Adipocyte (in vitro differentiated cells): ENCODE data around the gene BMP8B.

ENCODE experiments used
- DNase-seq: peaks from one replicate; pipeline ENCODE4 v3.0.0-alpha.2; 2015; ENCODE audit warnings: low read depth
- H3K27me3 ChIP-seq: replicated peaks from 2 replicates; pipeline ENCODE4 v1.7.0; 2013; ENCODE audit warnings: mild to moderate bottlenecking, low read length, moderate library complexity; ENCODE audit not compliant: control insufficient read depth, insufficient read depth
- H3K36me3 ChIP-seq: 2 replicates; pipeline ENCODE4 v1.7.0; 2013; ENCODE audit warnings: low read length, mild to moderate bottlenecking, moderate library complexity; ENCODE audit not compliant: control insufficient read depth, insufficient read depth, severe bottlenecking
- H3K4me1 ChIP-seq: 2 replicates; pipeline ENCODE4 v1.7.0; 2013; ENCODE audit warnings: mild to moderate bottlenecking, low read length, moderate library complexity; ENCODE audit not compliant: control insufficient read depth, insufficient read depth
- H3K4me3 ChIP-seq: 2 replicates; pipeline ENCODE4 v1.7.0; 2013; ENCODE audit warnings: mild to moderate bottlenecking, low read length, moderate library complexity
- H3K9ac ChIP-seq: 2 replicates; pipeline ENCODE4 v1.7.0; 2013; ENCODE audit warnings: mild to moderate bottlenecking, low read length, moderate library complexity
- H3K9me3 ChIP-seq: 2 replicates; pipeline ENCODE4 v1.7.0; 2013; ENCODE audit warnings: mild to moderate bottlenecking, low read length, moderate library complexity; ENCODE audit not compliant: control insufficient read depth

The BMP8B gene

GRCh38 chr1:39762550-39763540 lies 25.8 kb downstream of the BMP8B start:
- H3K27me3 ChIP-seq: no peaks in the 10 kb centered on the region
- H3K4me3 ChIP-seq: no peak overlapping the region
- peaks cover 11% of the 10 kb centered on the region for H3K36me3 ChIP-seq
- no peak for DNase-seq
- no peaks in the 10 kb centered on the region for H3K9me3 ChIP-seq
- no peaks in the 10 kb centered on the region for H3K4me1 ChIP-seq
- H3K9ac ChIP-seq: no peak overlapping the region

DNA sequence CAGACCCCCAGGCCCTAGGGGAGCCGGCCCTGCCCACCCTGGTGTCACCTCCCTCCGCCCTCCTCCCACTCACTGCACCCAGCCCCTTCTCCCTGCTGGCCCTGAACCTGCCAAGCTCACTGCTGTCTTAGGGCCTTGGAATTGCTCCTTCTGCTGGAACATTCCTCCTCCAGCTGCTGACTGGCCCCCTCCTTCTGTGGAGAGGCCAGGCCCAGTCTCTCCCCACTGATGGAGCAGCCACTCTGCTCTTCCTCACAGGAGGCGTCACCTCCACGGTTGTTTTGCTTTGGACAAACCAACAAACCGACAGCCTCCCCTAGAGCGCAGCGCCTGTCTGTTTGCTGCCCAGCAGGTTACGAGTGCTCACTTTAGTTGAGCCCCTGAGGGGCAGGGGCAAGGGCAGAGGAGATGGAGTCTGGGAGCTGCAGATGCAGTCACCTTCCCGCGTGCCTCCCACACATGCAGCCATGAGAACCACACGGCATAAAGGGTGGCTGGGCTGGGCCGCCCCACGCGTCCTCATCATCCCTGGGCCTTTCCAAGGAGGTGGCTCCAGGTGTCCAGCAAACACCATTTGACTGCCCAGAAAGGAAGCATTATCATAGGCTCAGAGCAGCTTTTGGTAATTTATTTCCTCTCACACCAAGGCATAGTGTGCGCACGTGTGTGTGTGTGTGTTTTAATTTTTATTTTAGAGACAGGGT lies 27.0 kb downstream of the BMP8B start:
- no peak overlapping the region for H3K9ac ChIP-seq
- DNase-seq: no peak
- H3K9me3 ChIP-seq: no peaks in the 10 kb centered on the region
- peaks cover 22% of the 10 kb centered on the region for H3K36me3 ChIP-seq
- H3K4me1 ChIP-seq: no peaks in the 10 kb centered on the region
- no peaks in the 10 kb centered on the region for H3K27me3 ChIP-seq
- H3K4me3 ChIP-seq: no peak overlapping the region

- no peak overlapping the region for H3K4me3 ChIP-seq
- H3K9me3 ChIP-seq: no peaks in the 10 kb centered on the region
- no peak for DNase-seq
- H3K27me3 ChIP-seq: no peaks in the 10 kb centered on the region
- peaks cover 27% of the 10 kb centered on the region for H3K36me3 ChIP-seq
- H3K9ac ChIP-seq: no peak overlapping the region
- no peaks in the 10 kb centered on the region for H3K4me1 ChIP-seq
These were observed 27.6 kb downstream of the BMP8B start for GRCh38 chr1:39761016-39761415.

DNA sequence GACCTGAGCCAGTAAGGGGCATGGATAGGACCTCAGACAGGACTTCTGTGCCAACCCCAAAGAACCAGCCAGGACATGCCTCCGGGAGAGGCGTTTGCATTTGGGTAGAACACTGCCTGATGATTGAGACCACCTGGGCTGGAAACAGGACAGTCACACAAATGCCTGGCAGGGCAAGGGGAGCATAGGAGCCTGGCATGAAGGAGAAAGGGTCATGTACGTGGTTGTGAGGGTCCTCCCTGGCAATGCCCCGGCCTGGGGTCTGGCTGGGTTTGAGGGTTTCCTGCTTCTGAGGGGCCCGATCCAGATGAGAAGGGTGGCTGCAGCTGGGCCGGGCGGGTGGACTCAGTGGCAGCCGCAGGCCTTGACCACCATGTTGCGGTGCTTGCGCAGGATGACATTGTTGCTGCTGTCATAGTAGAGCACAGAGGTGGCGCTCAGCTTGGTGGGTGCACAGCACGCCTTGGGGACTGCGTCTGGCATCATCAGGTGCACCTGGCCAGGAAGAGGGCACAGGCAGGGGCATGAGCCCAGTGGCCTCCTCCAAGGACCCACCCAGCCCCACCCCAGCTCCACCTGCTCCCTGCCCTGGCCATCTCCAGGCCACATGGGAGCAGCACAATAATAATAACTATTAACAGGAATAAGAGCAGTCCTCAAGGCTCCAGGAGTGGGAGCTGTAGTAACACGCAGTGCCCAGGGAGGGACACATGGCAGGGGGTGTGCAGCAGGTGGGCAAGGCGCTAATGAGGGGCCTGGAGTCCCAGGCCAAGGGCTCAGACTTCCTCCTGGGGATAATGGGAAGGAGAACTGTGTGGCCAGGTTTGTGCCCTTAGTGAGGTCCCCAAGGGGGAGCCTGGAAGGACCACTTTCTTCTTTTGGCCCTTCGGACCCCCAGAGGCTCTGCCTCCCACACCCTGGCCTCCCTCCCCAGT lies 28.3 kb downstream of the BMP8B start:
- DNase-seq: no peak
- H3K4me3 ChIP-seq: no peak overlapping the region
- peaks cover 34% of the 10 kb centered on the region for H3K36me3 ChIP-seq
- H3K9ac ChIP-seq: no peak overlapping the region
- no peaks in the 10 kb centered on the region for H3K4me1 ChIP-seq
- no peaks in the 10 kb centered on the region for H3K9me3 ChIP-seq
- H3K27me3 ChIP-seq: no peaks in the 10 kb centered on the region

GRCh38 chr1:39759436-39759726 lies 29.3 kb downstream of the BMP8B start:
- H3K9me3 ChIP-seq: no peaks in the 10 kb centered on the region
- no peak for DNase-seq
- H3K36me3 ChIP-seq: peaks cover 44% of the 10 kb centered on the region
- no peaks in the 10 kb centered on the region for H3K4me1 ChIP-seq
- no peak overlapping the region for H3K4me3 ChIP-seq
- H3K27me3 ChIP-seq: no peaks in the 10 kb centered on the region
- no peak overlapping the region for H3K9ac ChIP-seq

DNA sequence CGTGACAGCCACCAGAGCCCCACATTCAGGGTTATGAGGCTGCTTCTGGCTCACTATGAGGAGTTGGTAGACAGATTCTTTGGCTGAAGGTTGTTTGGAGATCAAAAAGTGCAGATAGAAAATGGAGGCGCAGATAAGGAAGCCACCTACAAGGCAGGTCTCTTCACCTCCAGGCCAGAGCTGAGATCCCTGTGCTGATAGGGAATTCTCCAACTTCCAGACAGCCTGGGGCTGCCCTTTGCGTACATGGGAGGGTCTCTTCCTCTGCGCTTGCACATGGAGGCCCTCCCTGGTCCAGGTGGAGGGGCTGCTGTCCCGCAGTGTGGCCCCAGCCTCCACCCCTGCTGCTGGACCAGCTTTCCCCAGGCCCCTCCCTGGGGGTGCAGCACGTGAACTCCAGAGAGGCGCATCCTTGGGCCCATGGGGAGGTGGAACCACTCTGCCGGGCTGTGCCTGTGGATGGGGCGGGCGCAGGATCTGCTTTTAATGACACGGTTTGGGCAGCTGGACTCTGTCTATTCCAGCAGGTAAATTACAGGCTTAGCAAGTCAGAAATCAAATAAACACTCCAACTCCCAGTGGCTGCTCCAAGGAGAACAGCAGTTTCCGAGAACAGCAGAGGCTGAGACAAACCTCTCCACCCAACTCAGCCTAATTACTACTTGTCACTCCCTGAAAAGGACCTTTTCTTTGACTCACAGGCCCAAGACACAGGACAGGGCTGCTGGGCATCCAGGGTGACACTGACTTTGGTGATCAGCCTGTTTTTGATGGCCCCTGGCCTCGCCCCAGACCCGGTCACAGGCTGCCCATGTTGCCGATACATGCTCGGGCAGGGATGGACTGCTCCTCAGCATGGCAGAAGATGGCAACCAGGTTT lies 29.9 kb downstream of the BMP8B start:
- no peak for DNase-seq
- no peak overlapping the region for H3K4me3 ChIP-seq
- no peaks in the 10 kb centered on the region for H3K4me1 ChIP-seq
- no peak overlapping the region for H3K9ac ChIP-seq
- no peaks in the 10 kb centered on the region for H3K27me3 ChIP-seq
- peaks cover 49% of the 10 kb centered on the region for H3K36me3 ChIP-seq
- no peaks in the 10 kb centered on the region for H3K9me3 ChIP-seq

DNA sequence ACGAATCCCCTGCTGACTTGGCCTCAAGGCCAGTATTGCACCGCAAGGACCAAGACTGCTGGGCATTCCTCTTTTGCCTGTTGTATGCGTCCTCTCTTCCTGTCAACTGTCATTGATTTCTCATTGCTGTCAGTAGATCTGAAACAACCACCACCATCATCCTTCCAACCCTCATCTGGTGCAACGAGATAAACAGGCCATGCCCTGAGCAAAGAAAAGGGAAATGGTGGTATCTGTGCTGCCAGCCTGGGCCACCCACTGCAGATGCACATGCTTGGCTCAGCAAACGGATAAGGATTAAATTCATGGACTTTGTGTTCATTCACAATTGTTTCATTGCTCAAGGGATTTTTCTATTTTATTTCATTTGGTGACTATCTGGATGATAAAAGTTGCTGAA lies 31.2 kb downstream of the BMP8B start:
- H3K4me1 ChIP-seq: no peaks in the 10 kb centered on the region
- no peaks in the 10 kb centered on the region for H3K9me3 ChIP-seq
- peaks cover 62% of the 10 kb centered on the region for H3K36me3 ChIP-seq
- H3K9ac ChIP-seq: no peak overlapping the region
- DNase-seq: no peak
- no peaks in the 10 kb centered on the region for H3K27me3 ChIP-seq
- H3K4me3 ChIP-seq: no peak overlapping the region

DNA sequence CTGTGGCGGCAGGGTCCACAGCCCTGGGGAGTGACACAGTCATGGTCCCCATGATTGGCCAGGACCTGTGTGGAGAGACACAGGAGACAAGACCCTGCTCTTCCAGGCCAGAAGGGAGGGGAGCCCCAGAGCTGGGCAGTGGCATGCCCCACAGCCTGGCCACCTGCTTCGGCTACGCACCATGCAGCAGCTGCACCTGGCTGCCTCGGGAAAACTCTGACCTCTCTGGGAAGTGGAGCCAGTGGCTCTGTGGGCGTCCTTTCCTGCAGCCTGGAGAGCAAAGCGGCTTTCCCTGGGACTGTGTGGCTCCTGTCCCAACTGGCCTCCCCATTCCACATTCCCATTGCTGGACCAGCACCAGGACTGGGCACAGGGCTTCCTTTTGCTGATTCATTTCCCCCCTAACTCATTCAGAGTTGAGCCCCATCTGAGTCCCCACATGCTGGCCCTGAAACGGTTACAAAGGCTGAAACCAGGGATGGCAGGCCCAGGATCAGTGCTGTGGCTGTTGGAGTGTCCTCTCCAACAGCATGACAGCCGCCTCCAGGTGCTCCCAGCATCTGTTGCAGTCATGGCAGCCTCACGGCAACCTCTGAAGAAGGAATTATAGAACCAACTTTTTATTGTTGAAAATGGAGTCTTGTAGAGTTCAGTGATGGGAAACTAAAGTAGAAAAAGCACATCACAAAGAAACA lies 32.6 kb downstream of the BMP8B start:
- DNase-seq: no peak
- no peak overlapping the region for H3K9ac ChIP-seq

DNA sequence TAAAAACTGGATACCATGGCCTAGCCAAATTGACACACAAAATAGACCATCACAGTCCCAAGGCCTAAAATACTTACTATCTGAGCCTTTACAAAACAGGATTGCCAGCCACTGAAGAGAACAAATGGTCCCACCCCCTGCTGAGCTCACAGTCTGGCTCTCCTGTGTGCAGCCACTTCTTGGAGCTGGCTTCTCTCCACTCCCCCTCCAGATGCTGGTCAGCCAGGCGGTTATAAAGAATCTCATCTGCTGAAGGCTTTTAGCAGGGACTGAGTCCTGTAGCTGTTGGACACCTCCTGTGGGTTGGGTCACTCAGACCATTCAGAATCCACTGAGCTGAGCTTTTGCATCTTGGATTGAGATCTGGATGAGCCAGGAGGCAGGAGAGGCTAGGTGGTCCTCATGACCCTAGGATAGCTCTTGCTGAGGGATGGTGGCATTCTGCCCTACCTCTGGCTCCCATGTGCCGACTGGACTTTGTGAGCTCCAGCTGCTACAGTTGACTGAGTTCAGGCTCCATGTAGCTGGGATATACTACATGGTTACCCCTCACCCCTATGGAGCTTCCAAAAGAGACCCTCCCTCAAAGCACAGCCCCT lies 33.7 kb downstream of the BMP8B start:
- no peak overlapping the region for H3K9ac ChIP-seq
- DNase-seq: no peak

More for the DNA sequence above, 32.6 kb downstream of the BMP8B start:
- Histone ChIP-seq H3K9me3 (no peaks in the 10 kb centered on the region), H3K4me3 (no peak overlapping the region), H3K27me3 (no peaks in the 10 kb centered on the region), H3K4me1 (no peaks in the 10 kb centered on the region), H3K36me3 (peaks cover 76% of the 10 kb centered on the region)

More for the DNA sequence above, 33.7 kb downstream of the BMP8B start:
- Histone ChIP-seq H3K27me3 (no peaks in the 10 kb centered on the region), H3K9me3 (no peaks in the 10 kb centered on the region), H3K4me1 (no peaks in the 10 kb centered on the region), H3K4me3 (no peak overlapping the region), H3K36me3 (peaks cover 86% of the 10 kb centered on the region)
